Gastroesophageal sphincter (tissue), 3 donors: ENCODE data around the gene MAPKAPK3.

Experiments used
- CTCF ChIP-seq, 4 experiments: fragments of 200-600 bp in 2 of 4; fragments of 450-650 bp in 2 of 4; sonication (generic) in 1 of 4; IDR thresholded peaks; one replicate each; pipeline ENCODE4 v1.5.1; 2017 to 2019; ENCODE audit warnings: antibody characterized with exemption in 4 of 4, mild to moderate bottlenecking in 2 of 4, moderate library complexity in 2 of 4
- EP300 ChIP-seq: sonication (generic); formaldehyde crosslinking; IDR thresholded peaks from one replicate; pipeline ENCODE4 v1.6.1; 2017; ENCODE audit warnings: antibody characterized with exemption, mild to moderate bottlenecking
- POLR2A ChIP-seq, 2 donors: fragments of 450-650 bp; IDR thresholded peaks; one replicate each; pipeline ENCODE4 v1.6.1; 2017; ENCODE audit warnings: antibody characterized with exemption in 2 of 2, mild to moderate bottlenecking in 2 of 2, moderate library complexity in 1 of 2
- POLR2AphosphoS5 ChIP-seq: sonication (generic); formaldehyde crosslinking; IDR thresholded peaks from one replicate; pipeline ENCODE4 v1.6.1; 2017; ENCODE audit warnings: antibody characterized with exemption

DNA sequence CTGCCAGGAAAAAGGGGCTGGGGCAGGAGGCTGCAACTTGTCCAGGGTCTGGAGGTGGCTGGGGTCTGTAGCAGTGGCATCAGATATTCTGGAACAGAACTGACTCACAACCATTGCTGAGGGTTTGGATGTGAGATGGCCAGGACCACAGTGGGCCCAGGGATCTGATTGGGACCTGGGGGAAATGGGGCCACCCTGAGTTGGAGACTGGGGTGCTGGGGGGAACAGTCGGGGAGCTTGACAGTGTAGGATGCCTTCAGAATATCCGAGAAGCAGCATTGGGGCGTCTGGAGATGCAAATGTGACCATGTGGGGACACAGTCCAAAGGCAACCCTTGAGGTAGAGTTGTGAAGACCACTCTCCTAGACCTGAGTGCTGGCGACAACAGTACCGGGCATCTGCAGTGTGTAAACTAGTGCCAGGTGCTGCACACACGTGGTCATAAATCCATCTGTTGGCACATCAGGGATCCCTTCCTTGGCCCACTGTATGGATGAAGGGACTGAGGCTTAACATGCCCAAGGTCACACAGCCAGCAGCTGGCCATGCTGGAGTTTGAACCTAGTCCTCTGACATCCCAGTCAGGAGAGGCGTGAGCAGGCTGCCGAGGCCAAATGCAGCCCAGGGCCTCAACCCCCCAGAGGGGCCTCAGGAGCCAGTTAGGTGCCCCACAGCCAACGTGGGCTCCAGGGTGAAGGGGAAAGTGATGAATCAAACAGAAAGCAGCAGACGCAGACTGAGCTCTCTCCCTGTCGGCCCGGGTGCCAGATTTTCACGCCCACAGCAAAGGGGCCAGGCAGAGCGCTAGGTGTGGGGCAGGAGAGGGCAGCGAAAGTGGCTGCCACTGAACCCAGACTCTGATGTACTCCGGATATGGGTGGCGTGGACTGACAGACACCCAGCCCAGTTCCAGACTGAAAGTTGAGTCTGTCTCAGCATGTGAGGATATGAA, 28.9 kb upstream of the MAPKAPK3 start:
- TF ChIP-seq CTCF (IDR thresholded peaks at IDR 0.05) (no peak), POLR2A (IDR thresholded peaks at IDR 0.05) (no peak), POLR2AphosphoS5 (no peak), EP300 (no peak)
